ENCODE data around the gene CCDC127. TPM values are rescaled to one million over a fixed set of nuclear protein-coding genes. Genes with fewer than 3 reads are reported as not detected.
"Not testable (repeated sequence)": the region's sequence is repeated elsewhere in the genome, so short reads cannot be mapped to it uniquely, and the experiment has no call there.

The CCDC127 gene
- total RNA-seq, 1 donor from 2014 or later, result 9.7 TPM

GRCh38 chr5:166441-167372, 51.2 kb downstream of the CCDC127 start:
- DNase-seq (ENCODE audit: low spot score in 2 of 2, unreplicated experiment in 2 of 2), result no peak
- Mint-ChIP-seq H3K4me1 (peaks cover 3% of the 10 kb centered on the region), H3K9me3 (no peaks in the 10 kb centered on the region), H3K27me3 (ENCODE audit: low read depth) (no peaks in the 10 kb centered on the region), H3K4me3 (no peak overlapping the region), H3K27ac (no peak overlapping the region), H3K36me3 (peaks cover 13% of the 10 kb centered on the region)
- no peak for TF ChIP-seq CTCF (IDR thresholded peaks at IDR 0.05; ENCODE audit: unreplicated experiment)

GRCh38 chr5:164783-165182, 53.2 kb downstream of the CCDC127 start:
- not testable (repeated sequence) for DNase-seq (ENCODE audit: low spot score in 2 of 2, unreplicated experiment in 2 of 2); H3K9me3 Mint-ChIP-seq; H3K4me1 Mint-ChIP-seq; H3K4me3 Mint-ChIP-seq; H3K27ac Mint-ChIP-seq; H3K27me3 Mint-ChIP-seq (ENCODE audit: low read depth)
- peaks cover 17% of the 10 kb centered on the region for H3K36me3 Mint-ChIP-seq

GRCh38 chr5:164244-164643, 53.7 kb downstream of the CCDC127 start:
- Mint-ChIP-seq H3K27me3 (ENCODE audit: low read depth) (no peaks in the 10 kb centered on the region), H3K4me1 (peaks cover 3% of the 10 kb centered on the region), H3K36me3 (peaks cover 22% of the 10 kb centered on the region), H3K4me3 (no peak overlapping the region), H3K9me3 (no peaks in the 10 kb centered on the region), H3K27ac (no peak overlapping the region)
- no peak for TF ChIP-seq CTCF (IDR thresholded peaks at IDR 0.05; ENCODE audit: unreplicated experiment)
- DNase-seq (ENCODE audit: low spot score in 2 of 2, unreplicated experiment in 2 of 2), result no peak

GRCh38 chr5:163841-164240, 54.1 kb downstream of the CCDC127 start:
- no peak overlapping the region for H3K4me3 Mint-ChIP-seq
- H3K27ac Mint-ChIP-seq, result peak overlapping the region; percentile 60
- H3K36me3 Mint-ChIP-seq, result peaks cover 23% of the 10 kb centered on the region
- no peak for TF ChIP-seq CTCF (IDR thresholded peaks at IDR 0.05; ENCODE audit: unreplicated experiment)
- no peaks in the 10 kb centered on the region for H3K27me3 Mint-ChIP-seq (ENCODE audit: low read depth)
- DNase-seq (ENCODE audit: low spot score in 2 of 2, unreplicated experiment in 2 of 2), result no peak
- no peaks in the 10 kb centered on the region for H3K9me3 Mint-ChIP-seq
- peaks cover 3% of the 10 kb centered on the region for H3K4me1 Mint-ChIP-seq

GRCh38 chr5:163338-163620, 54.7 kb downstream of the CCDC127 start:
- Mint-ChIP-seq H3K27me3 (ENCODE audit: low read depth) (no peaks in the 10 kb centered on the region), H3K27ac (no peak overlapping the region), H3K36me3 (peaks cover 23% of the 10 kb centered on the region), H3K4me3 (no peak overlapping the region), H3K4me1 (no peaks in the 10 kb centered on the region), H3K9me3 (no peaks in the 10 kb centered on the region)
- TF ChIP-seq CTCF (IDR thresholded peaks at IDR 0.05; ENCODE audit: unreplicated experiment), result no peak
- DNase-seq (ENCODE audit: low spot score in 2 of 2, unreplicated experiment in 2 of 2), result no peak

- H3K9me3 Mint-ChIP-seq, result no peaks in the 10 kb centered on the region
- no peaks in the 10 kb centered on the region for H3K27me3 Mint-ChIP-seq (ENCODE audit: low read depth)
- no peaks in the 10 kb centered on the region for H3K4me1 Mint-ChIP-seq
- no peak for TF ChIP-seq CTCF (IDR thresholded peaks at IDR 0.05; ENCODE audit: unreplicated experiment)
- no peak overlapping the region for H3K27ac Mint-ChIP-seq
- DNase-seq (ENCODE audit: low spot score in 2 of 2, unreplicated experiment in 2 of 2), result no peak
- peaks cover 23% of the 10 kb centered on the region for H3K36me3 Mint-ChIP-seq
- no peak overlapping the region for H3K4me3 Mint-ChIP-seq
Measured at GRCh38 chr5:162565-163337, 55.2 kb downstream of the CCDC127 start.
